SW480 (cell line): ENCODE data around the gene ANK3.

Experiments used
- DNase-seq: peaks from one replicate; pipeline ENCODE4 v3.0.0-alpha.2; 2016; ENCODE audit warnings: low spot score

The ANK3 gene

DNA sequence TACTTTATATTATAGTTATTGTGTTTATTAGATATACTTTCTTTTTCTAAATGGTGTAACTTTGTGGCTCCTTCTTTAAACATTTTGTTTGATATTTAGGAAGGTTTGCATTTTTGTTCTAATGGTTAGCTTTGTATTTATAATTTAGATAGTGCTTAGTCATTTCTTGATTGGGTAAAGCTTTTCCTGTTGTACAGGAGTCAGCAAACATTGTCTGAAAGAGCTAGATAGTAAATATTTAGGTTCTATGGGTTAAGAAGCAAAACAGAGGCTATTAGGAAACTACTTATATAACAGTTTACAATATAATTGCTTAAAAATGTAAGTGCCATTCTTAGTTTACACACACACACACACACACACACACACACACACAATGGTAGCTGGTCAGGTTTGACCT lies 412.8 kb downstream of the ANK3 start:
- DNase-seq: no peak
